ENCODE measurements around the gene ADRA2C.

Gene ADRA2C

GRCh38 chr4:3766036-3766784 lies at the start of gene ADRA2C:
ADRA2C (plus strand) TSS chr4:3766385; CDS start chr4:3766607, 222 bp downstream.
- DNase-seq (ENCODE audit: low read depth in 3 of 3) = no peak

GRCh38 chr4:3716631-3717235 lies 49.5 kb upstream of the ADRA2C start:
- DNase-seq (ENCODE audit: low read depth in 3 of 3) = no peak

DNA sequence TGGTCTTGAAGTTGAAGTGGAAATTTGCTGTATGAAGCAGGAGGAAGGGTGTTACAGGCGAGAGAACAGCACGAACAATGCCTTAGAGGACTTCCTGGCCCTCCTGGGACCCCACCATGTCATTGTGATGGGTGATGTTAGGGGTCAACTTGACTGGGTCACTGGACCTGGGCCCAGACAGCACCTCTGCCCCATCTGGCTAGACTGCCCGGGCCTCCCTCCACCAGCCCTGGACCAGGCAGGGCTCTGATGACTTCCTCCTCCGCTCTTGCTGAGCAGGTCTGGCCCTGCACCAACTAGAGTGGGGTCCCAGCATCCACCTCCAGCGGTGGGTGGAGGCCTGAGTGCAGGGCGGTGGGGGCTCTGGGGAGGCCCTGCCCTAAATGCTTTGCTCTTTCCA lies 48.9 kb upstream of the ADRA2C start:
- DNase-seq (ENCODE audit: low read depth in 3 of 3) = no peak

DNA sequence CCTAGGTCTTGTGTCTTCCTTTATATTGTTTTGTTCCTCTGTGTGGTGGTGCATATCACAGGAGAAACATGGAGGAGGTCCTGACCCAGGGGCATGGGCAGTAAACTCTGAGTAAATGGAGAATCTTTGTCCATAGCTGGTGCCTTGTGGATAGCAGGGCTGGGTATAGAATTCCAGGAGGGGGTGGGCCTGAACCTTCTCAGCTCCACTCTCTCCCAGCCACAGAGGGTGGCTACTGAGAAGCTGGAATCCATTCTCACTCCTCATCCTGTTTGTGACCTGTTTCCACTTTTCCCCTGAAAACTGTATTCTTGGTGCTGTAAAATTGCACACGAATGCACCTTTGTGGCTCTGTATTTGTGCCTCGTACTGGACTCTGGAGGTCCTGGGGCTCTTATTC lies 47.7 kb upstream of the ADRA2C start:
- DNase-seq (ENCODE audit: low read depth in 3 of 3) = no peak

DNA sequence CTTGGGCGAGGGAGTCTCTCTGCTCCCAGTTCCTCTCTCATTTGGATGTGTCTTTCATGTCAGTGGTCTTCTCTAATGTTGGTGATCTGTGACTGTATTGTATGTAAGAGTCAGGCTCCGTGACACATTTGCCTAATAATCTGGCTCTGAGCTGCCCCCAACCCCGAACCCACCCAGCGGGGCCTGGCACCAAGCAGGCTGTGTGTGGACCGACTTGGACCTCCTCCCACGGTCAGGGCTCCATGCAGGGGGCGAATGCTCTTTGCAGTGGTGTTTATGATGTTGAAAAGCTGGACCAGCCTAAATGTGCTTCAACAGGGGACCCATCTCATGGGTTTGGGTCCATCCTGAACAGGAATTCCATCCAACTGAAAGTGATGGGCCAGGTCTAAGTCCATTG lies 47.0 kb upstream of the ADRA2C start:
- no peak for DNase-seq (ENCODE audit: low read depth in 3 of 3)

GRCh38 chr4:3719836-3720235 lies 46.3 kb upstream of the ADRA2C start:
- DNase-seq (ENCODE audit: low read depth in 3 of 3) = no peak

DNA sequence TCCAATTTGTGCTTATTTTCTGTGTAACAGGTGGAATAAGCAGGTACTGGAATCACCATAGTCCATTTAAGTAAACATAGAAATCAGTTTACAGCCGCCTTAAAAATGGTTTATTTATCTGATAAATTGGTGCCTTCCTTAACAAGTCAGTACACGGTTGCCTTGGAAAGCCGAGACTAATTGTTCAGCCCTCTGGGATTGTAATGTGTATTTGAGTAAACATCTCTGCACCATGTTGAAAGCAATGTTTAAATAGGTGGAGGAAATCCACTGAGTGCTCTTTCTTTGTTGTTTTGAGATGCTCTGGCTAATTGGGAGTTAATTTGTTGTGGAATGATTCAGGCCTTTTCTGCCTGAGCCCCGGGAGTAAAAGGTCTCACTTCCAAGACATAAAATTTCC lies 45.7 kb upstream of the ADRA2C start:
- no peak for DNase-seq (ENCODE audit: low read depth in 3 of 3)

DNA sequence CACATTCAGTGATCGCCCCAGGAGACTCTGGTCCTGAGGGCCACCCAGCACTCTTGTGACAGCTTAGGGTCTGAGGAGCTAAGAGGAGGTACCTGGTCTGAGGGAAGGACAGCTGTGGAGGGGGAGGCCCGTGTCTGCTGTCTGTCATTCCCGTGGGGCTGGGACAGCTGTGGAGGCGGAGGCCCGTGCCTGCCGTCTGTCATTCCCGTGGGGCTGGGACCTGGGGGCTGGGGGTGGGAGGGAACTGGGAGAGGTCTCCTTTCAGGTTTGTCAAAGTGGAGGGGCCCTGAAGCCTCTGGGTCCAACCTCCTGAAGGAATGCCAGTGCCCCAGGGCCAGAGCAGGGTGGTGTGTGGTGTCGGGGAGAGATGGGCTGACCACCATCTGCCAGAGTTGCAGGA lies 45.0 kb upstream of the ADRA2C start:
- no peak for DNase-seq (ENCODE audit: low read depth in 3 of 3)

- no peak for DNase-seq (ENCODE audit: low read depth in 3 of 3)
These were observed 44.6 kb upstream of the ADRA2C start for GRCh38 chr4:3721627-3722026.

GRCh38 chr4:3722446-3723231 lies 43.5 kb upstream of the ADRA2C start:
- no peak for DNase-seq (ENCODE audit: low read depth in 3 of 3)

DNA sequence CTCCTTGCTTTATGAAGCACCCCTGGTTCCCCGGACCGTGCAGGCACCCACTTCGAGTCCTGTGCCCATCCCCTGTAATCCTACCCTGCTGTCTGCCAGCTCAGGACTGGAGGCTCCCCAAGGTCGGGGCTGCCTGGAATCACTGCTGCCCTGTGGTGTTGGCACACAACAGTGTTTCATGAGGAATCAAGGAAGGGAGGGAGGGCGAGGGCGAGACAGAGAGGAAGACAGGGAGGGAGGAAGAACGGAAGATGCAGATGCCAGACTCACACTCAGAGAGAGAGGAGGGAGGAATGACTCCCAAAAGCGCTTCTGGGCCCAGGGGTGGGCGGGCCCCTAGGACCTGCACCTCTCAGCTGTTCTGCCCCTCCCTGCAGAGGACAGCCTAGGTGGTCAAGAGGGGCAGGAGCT lies 42.9 kb upstream of the ADRA2C start:
- DNase-seq (ENCODE audit: low read depth in 3 of 3) = no peak

DNA sequence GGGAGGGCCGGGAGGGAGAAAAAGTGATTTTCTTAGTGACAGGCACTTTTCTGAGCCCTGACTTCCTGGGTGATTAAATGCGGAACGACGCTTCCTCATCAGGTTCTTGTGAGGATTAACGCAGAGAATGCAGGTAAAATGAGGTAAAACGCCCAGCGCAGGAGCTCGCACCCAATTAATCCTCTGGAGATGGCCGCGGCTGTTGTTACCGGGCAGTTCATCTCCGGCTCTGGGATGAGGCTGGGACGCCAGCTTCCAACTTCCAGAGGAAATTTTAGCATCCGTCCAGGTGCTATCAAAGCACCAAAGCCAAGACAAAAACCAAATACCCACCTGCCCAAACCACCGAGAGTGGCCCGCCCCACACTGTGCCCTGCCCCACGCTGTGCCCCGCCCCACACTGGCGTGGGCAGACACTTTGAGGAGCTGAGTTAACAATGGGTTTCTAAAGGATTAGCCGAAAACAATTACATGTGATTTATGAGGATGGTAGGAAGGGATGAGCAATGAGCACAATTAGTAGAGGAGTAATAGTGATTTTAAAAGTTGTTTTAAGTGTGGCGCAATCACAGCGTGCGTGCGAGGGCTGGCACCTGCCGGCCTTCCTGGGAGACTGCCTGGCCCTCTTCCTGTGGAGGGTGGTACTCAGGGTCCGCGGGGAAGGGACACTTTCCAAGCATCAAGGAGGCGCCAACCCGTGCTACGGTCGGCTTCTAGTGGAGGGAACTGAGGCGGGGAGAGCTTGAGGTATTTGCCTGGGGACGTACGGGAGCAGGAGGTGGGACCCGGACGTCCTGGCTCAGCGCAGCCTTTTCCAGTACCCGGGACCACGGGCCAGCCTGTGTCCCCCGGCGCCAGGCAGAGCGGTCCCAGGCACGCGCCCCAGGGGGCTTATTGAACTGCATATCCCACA lies 41.6 kb upstream of the ADRA2C start:
- no peak for DNase-seq (ENCODE audit: low read depth in 3 of 3)

DNA sequence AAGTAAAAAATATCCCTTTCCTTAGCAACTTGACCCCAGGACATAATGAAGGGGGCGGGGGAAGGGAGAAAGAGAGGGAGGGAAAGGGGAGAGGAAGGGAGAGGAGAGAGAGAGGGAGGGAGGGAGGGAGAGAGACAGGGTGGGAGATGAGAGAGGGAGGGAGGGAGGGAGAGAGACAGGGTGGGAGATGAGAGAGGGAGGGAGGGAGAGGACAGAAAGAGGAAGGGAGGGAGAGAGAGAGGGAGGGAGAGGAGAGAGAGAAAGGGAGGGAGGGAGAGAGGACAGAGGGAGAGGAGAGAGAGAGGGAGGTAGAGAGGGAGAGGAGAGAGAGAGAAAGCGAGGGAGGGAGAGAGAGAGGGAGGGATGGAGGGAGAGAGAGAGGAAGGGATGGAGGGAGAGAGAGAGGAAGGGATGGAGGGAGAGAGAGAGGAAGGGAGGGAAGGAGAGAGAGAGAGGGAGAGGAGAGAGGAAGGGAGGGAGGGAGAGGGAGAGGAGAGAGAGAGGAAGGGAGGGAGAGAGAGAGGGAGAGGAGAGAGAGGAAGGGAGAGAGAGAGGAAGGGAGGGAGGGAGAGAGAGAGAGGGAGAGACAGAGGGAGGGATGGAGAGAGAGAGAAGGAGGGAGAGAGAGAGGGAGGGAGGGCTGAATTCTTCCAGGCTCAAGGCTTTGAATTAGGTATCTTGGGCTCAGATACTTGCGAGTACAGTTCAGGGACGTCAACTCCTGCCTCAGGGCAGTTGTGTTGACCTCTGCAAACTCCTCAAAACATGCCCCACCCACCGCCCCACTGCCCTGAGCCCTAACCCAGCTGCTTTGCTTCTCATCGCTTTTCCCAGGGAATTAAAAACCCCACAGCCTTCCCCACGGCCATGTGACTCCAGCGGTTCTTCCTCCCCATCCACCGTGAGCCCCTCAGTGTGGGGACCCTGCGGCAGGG lies 40.0 kb upstream of the ADRA2C start:
- no peak for DNase-seq (ENCODE audit: low read depth in 3 of 3)

GRCh38 chr4:3727847-3728469 lies 38.2 kb upstream of the ADRA2C start:
- DNase-seq (ENCODE audit: low read depth in 3 of 3) = no peak

DNA sequence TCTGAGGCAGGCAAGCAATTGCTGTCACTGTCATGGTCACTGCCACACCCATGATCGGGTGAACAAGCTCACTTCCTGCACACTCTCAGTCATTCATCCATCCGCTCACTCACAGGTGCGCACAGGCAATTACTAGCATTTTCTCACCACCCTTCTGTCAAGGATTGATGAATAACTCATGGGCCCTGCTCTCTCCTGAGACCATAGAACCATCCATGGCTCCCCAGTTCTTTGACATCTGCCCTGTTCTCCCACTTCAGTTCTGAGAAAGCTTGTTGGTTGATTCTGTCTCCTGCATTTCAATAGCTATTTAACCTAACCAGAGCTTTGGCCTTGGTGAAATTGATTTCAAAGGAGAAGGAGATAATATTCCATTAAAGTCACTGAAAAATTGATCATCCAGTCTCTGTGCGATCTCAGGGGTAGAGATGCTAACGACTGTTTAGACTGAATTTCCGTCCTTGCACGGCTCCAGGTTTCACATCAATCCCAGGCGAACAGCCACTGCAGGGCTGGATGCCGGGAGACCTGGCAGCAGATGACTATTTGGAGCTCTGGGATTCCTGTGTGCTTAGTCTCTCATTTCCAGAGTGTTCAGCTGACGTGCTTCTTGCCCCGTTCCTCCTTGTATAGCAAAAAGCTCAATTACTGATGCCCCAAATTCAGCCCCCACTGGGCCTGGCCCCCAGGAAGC lies 36.9 kb upstream of the ADRA2C start:
- no peak for DNase-seq (ENCODE audit: low read depth in 3 of 3)

DNA sequence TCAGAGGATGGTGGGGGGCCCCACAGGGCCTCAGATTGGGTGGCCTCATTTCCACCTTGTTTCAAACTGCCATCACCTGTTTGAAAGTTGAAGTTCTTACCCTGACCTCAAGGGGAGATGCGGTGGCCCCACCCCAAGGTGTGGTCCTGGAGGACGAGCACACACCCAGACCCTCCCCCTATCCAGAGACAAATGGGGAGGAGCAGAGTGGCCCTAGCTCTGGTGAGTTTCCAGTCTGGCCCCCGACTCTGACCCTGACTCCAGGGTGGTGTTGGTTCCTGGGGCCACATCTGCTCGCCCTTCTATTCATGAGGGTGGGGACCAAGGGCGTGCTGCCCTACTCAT lies 36.3 kb upstream of the ADRA2C start:
- no peak for DNase-seq (ENCODE audit: low read depth in 3 of 3)

DNA sequence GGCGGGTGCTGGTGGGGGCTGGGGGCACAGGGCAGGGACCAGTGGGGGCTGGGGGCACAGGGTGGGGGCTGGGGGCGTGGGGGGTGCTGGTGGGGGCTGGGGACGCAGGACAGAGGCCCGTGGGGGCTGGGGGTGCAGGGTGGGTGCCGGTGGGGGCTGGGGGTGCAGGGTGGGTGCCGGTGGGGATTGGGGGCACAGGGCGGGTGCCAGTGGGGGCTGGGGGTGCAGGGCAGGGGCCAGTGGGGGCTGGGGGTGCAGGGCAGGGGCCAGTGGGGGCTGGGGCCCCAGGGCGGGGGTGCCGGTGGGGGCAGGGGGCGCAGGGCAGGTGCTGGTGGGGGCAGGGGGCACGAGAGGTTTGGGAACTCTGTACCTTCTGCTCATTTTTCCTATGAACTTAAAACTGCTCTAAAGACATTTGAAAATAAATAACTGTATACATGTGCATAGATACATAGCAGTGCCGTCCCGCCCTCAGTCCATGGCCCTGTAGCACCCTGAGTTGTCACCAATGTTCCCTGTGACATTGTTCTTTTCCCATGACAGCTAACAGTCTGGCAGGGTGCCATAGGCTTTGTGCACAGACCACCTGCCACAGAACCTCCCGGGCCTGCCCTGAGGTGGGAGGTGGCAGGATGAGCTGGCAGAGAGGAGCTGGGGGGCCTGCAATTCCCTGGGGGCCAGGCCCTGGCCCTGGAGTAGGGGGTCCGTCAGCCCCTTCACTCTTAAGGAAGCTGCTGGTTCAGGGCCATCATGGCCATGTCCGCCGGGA lies 35.6 kb upstream of the ADRA2C start:
- no peak for DNase-seq (ENCODE audit: low read depth in 3 of 3)

GRCh38 chr4:3732076-3733028 lies 33.8 kb upstream of the ADRA2C start:
- DNase-seq (ENCODE audit: low read depth in 3 of 3) = no peak

All from stimulated activated CD4-positive, alpha-beta T cell treated with anti-CD3 and anti-CD28 coated beads, TNF-alpha, amount 100 ng/mL, for 48 hours (primary cell).